Heart left ventricle (tissue), 16 donors: Measurements from ENCODE around the gene ZNF524. TPM values are rescaled to one million over a fixed set of nuclear protein-coding genes. Genes with fewer than 3 reads are reported as not detected.

Experiments
- ATAC-seq, 4 donors: fragments of 200-7000 bp; cut with Tn5 transposase; one replicate each; pipeline ENCODE4 v1.9.1; 2020 to 2022; ENCODE audit warnings: moderate library complexity in 4 of 4, mild to moderate bottlenecking in 3 of 4, moderate number of reproducible peaks in 1 of 4
- DNase-seq, 5 donors: peaks; one replicate each; pipeline ENCODE4 v3.0.0-alpha.2; 2020
- H3K27ac ChIP-seq, 12 donors: fragments of 200-600 bp; sonication (generic) in 4 of 12; one replicate each; pipeline versions ENCODE4 v1.5.0 to v1.8.0; 2016 to 2022; ENCODE audit warnings: mild to moderate bottlenecking in 2 of 12
- H3K27me3 ChIP-seq, 9 donors: fragments of 200-600 bp; sonication (generic) in 2 of 9; one replicate each; pipeline versions ENCODE4 v1.5.1 to v1.8.0; 2016 to 2022; ENCODE audit warnings: mild to moderate bottlenecking in 3 of 9
- H3K36me3 ChIP-seq, 9 donors: fragments of 200-600 bp; sonication (generic) in 2 of 9; one replicate each; pipeline versions ENCODE4 v1.5.0 to v1.8.0; 2018 to 2022; ENCODE audit warnings: mild to moderate bottlenecking in 2 of 9
- H3K4me1 ChIP-seq, 12 donors: fragments of 200-600 bp; sonication (generic) in 4 of 12; one replicate each; pipeline versions ENCODE4 v1.5.0 to v1.8.0; 2016 to 2022; ENCODE audit warnings: mild to moderate bottlenecking in 3 of 12
- H3K4me3 ChIP-seq, 12 donors: fragments of 200-600 bp; sonication (generic) in 4 of 12; one replicate each; pipeline versions ENCODE4 v1.5.0 to v1.8.0; 2017 to 2022; ENCODE audit warnings: mild to moderate bottlenecking in 9 of 12, moderate library complexity in 4 of 12
- H3K9me3 ChIP-seq, 12 donors: fragments of 200-600 bp; sonication (generic) in 4 of 12; one replicate each; pipeline versions ENCODE4 v1.5.0 to v1.8.0; 2016 to 2022; ENCODE audit warnings: mild to moderate bottlenecking in 1 of 12
- POLR2A ChIP-seq, 2 donors: fragments of 450-650 bp; IDR thresholded peaks; one replicate each; pipeline ENCODE4 v1.6.1; 2017; ENCODE audit warnings: antibody characterized with exemption in 2 of 2, mild to moderate bottlenecking in 2 of 2, moderate library complexity in 2 of 2
- WGBS, 4 donors: extraction: QIAGEN DNeasy Blood & Tissue Kit in 2 of 4; methylation state at CpG; one replicate each; pipeline versions ENCODE4 v1.1.5 to v1.1.7; 2013 to 2018; 5-methylcytosine and 5-hydroxymethylcytosine counted together
- intact Hi-C, 10 donors: fragments of 100-400 bp; cut with DNase I; formaldehyde crosslinking; loops; one replicate each; pipeline versions ENCODE4 v1.11.1 to v1.14.2; 2022
- polyA plus RNA-seq, 2 donors: library from polyadenylated mRNA; stranded (reverse); fragments of 200-250 nt; gene quantifications; one replicate each; pipeline ENCODE4 v1.2.3, GENCODE V29; 2013
- total RNA-seq, 9 donors: library from RNA; depleted of rRNA in 2 of 9; stranded (reverse); fragments of >200 nt in 2 of 9; fragmentation: NEBNext Ultra II Directional in 3 of 9; extraction: Animal tissue kit (Norgen Biotek cat#: 25700) in 3 of 9; gene quantifications; one replicate each; pipeline versions ENCODE4 v1.1.0 to v1.2.4, GENCODE V29; 2016 to 2023
- TF ChIP-seq, protein P1 (sequence below), 12 donors: fragments of 200-600 bp; sonication (generic) in 4 of 12; IDR thresholded peaks; one replicate each; pipeline versions ENCODE4 v1.5.0 to v1.8.0; 2018 to 2022; ENCODE audit warnings: antibody characterized with exemption in 12 of 12, mild to moderate bottlenecking in 5 of 12
- donor health status: ischemic (EF 13 %, LVEDD 7.1; RV severe dilation, severe dysfunction).
- donor health status: healthy with polysubstance abuse.
- donor health status: DM: no; HTN: yes; CAD: no.
- donor health status: DM: no; HTN: no; CAD: no.
- donor health status: ischemic (EF 25% LVEDD 6.9; RV normal size, moderate dysfunction).
- donor health status: ischemic (EF 25% LVEDD 5.7; RV mildly dilated, moderate dysfunction).
- donor health status: healthy.
- donor health status: DM: yes; HTN: yes; CAD: no.
- donor health status: ischemic (EF 35%, LVEDD 5.7; RV mildly dilated, moderate dysfunction).
- donor health status: nonischemic (EF 11% LVEDD 7.7; RV severe dilation, severe dysfunction).
- donor health status: DM: yes; HTN: yes; CAD: no.
- donor health status: PGD.
- donor health status: ischemic (EF 29% LVEDD 5.4; RV normal size, mild dysfunction).
- donor health status: nonischemic (EF 23%, LVEDD 6.1; RV moderate dilation, normal function).

The ZNF524 gene
- total and polyA plus RNA-seq, 11 donors = 11.0 to 34.7 (median 16.7) TPM

DNA sequence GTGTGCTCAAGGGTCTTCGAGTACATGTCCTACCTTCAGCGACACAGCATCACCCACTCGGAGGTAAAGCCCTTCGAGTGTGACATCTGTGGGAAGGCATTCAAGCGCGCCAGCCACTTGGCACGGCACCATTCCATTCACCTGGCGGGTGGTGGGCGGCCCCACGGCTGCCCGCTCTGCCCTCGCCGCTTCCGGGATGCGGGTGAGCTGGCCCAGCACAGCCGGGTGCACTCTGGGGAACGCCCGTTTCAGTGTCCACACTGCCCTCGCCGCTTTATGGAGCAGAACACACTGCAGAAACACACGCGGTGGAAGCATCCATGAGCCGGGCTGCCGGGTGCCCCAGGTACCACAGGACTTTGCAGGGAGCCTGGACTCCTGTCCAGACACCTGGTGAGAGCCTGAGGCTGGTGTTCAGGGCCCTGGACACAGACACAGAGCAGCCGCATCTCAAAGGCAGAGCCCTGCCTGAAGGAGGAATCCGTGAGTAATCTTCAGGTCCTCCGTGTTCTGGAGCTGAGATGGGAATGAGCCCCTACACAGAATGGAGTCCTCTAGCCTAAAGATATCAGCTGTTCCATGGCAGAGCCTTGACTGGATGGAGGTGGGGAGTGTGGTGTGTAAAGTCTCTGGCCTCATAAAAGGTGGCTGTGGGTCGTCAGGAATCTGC is 44.9 kb downstream of the ZNF524 start:
- Histone ChIP-seq H3K27ac (no peak overlapping the region), H3K9me3 (no peaks in the 10 kb centered on the region), H3K27me3 (no peaks in the 10 kb centered on the region), H3K4me1 (peaks cover 14 to 70% (median 49%) of the 10 kb centered on the region in 12 donors), H3K36me3 (peaks cover 0 to 15% (median 13%) of the 10 kb centered on the region in 9 donors), H3K4me3 (peak overlapping the region in 5 of 12 donors; percentile 78 to 98 (median 86))
- TF ChIP-seq, protein P1, sequence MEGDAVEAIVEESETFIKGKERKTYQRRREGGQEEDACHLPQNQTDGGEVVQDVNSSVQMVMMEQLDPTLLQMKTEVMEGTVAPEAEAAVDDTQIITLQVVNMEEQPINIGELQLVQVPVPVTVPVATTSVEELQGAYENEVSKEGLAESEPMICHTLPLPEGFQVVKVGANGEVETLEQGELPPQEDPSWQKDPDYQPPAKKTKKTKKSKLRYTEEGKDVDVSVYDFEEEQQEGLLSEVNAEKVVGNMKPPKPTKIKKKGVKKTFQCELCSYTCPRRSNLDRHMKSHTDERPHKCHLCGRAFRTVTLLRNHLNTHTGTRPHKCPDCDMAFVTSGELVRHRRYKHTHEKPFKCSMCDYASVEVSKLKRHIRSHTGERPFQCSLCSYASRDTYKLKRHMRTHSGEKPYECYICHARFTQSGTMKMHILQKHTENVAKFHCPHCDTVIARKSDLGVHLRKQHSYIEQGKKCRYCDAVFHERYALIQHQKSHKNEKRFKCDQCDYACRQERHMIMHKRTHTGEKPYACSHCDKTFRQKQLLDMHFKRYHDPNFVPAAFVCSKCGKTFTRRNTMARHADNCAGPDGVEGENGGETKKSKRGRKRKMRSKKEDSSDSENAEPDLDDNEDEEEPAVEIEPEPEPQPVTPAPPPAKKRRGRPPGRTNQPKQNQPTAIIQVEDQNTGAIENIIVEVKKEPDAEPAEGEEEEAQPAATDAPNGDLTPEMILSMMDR (IDR thresholded peaks at IDR 0.05) = no peak
- TF ChIP-seq POLR2A (IDR thresholded peaks at IDR 0.05) = no peak
- DNase-seq (no peak), ATAC-seq (no peak)
- intact Hi-C loops = no loop called here
- 89 to 91% (median 90%) methylated on average over 27 to 28 of the region's 28 CpGs for WGBS, 4 donors

DNA sequence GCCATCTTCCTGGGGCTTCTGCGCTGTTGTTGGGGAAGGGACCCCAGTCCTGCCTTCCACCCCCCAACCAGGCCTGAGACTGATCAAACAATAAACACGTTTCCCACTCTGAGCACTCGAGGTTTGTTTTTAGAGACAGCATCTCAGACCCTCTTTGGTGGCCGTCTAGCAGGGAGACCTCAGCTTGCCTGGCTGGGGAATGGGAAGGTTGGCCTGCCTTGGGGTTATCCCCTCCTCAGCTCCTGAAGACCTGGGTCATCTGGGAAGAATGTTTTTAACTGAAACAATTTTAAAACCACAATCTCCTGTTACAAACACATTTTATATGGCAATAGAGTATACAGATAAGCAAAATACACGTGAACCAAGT is 45.4 kb downstream of the ZNF524 start:
- Histone ChIP-seq H3K4me1 (peaks cover 10 to 65% (median 44%) of the 10 kb centered on the region in 12 donors), H3K4me3 (no peak overlapping the region), H3K27ac (no peak overlapping the region), H3K9me3 (no peaks in the 10 kb centered on the region), H3K27me3 (no peaks in the 10 kb centered on the region), H3K36me3 (peaks cover 0 to 17% (median 13%) of the 10 kb centered on the region in 9 donors)
- WGBS, 4 donors = 67 to 73% (median 69%) methylated on average over 5 of the region's 5 CpGs
- TF ChIP-seq POLR2A (IDR thresholded peaks at IDR 0.05) = no peak
- TF ChIP-seq, protein P1 (IDR thresholded peaks at IDR 0.05) = no peak
- DNase-seq = no peak
- no peak for ATAC-seq
- intact Hi-C loops = no loop called here

DNA sequence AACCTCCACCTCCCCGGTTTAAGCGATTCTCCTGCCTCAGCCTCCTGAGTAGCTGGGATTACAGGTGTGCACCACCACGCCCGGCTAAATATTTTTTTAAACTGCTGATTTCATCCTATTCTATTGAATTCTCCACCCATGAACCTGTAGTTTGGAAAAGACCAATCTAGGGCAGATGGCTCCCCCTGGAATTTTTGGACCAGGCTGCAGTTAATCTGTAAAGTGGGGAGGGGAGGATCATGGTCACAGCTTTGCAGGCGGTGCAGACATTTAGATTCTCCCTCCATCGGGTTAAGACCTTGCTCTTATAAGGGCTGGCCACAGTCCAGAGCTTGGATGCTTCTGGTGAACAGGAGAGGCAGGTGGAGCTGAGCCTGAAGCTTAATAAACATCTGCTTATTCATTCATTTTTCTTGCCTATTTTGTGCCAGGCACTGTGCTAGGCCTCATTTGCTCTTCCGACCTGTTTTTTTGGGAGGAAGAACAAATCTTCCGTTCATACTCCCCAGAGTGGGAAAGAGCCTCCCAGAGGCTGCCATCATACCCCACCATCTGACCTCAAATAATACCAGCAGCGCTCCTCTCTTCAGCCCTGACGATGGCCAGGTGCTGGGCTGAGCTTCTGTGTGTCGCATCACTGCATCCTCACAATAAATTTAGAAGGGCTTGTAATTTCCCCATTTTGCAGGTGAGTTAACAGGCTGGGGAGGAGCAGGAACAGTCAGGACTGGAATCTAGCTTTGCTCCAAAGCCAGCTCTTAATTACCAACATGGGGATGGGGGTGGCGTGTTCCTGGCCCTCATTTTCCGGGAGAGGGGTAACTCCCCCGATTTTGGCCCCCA is 47.0 kb downstream of the ZNF524 start:
- intact Hi-C loops = no loop called here
- peaks cover 10 to 53% (median 39%) of the 10 kb centered on the region in 12 donors for H3K4me1 ChIP-seq
- peak overlapping the region in 11 of 12 donors; percentile 77 to 93 (median 88) for H3K27ac ChIP-seq
- H3K4me3 ChIP-seq = peak overlapping the region in 11 of 12 donors; percentile 68 to 96 (median 86)
- TF ChIP-seq, protein P1 (IDR thresholded peaks at IDR 0.05) = no peak
- no peak for DNase-seq
- no peaks in the 10 kb centered on the region for H3K27me3 ChIP-seq
- no peak for ATAC-seq
- WGBS, 4 donors = 41 to 43% (median 42%) methylated on average over 14 of the region's 14 CpGs
- peaks cover 0 to 19% (median 13%) of the 10 kb centered on the region in 9 donors for H3K36me3 ChIP-seq
- no peaks in the 10 kb centered on the region for H3K9me3 ChIP-seq
